Spleen (tissue), 7 donors: ENCODE data around the gene RALB.

Experiments used
- POLR2A ChIP-seq, 3 donors: fragments of 450-650 bp; IDR thresholded peaks; one replicate each; pipeline ENCODE4 v1.5.1; 2017; ENCODE audit warnings: antibody characterized with exemption in 3 of 3, mild to moderate bottlenecking in 1 of 3
- TF ChIP-seq, protein P1 (sequence below), 11 experiments: fragments of 200-600 bp in 7 of 11; fragments of 450-650 bp in 4 of 11; sonication (generic) in 4 of 11; IDR thresholded peaks in 8 of 11; conservative IDR thresholded peaks in 3 of 11; 1 replicate in 7 of 11; 2 replicates in 4 of 11; pipeline versions ENCODE4 v1.4.0 to v1.8.0; 2016 to 2021; ENCODE audit warnings: antibody characterized with exemption in 11 of 11, inconsistent platforms in 4 of 11, mild to moderate bottlenecking in 1 of 11
- donor health status: DM: no; HTN: no; CAD: no; lungs with moderate emphysema.
- donor health status: DM: no; HTN: no; CAD: no.
- donor health status: DM: no; HTN: no; CAD: no.

DNA sequence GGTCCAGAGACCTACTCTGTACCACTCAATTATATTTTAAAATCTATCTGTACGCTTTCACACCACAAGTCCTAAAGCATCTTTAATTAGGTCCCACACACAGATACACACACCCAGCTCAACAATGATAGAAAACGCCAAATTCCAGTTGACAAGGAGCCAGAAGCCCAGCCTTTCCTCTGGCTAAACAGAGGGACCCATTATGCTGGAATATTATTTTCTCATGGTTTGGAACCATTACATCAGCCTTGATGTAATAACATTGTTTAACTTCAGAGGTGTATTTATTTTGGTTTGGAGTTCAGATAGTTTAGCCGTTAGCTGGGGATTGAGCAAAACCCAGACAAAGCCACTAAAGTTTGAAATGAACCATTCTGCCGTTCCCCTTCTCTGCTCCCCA lies 79.3 kb downstream of the RALB start:
- TF ChIP-seq, protein P1, sequence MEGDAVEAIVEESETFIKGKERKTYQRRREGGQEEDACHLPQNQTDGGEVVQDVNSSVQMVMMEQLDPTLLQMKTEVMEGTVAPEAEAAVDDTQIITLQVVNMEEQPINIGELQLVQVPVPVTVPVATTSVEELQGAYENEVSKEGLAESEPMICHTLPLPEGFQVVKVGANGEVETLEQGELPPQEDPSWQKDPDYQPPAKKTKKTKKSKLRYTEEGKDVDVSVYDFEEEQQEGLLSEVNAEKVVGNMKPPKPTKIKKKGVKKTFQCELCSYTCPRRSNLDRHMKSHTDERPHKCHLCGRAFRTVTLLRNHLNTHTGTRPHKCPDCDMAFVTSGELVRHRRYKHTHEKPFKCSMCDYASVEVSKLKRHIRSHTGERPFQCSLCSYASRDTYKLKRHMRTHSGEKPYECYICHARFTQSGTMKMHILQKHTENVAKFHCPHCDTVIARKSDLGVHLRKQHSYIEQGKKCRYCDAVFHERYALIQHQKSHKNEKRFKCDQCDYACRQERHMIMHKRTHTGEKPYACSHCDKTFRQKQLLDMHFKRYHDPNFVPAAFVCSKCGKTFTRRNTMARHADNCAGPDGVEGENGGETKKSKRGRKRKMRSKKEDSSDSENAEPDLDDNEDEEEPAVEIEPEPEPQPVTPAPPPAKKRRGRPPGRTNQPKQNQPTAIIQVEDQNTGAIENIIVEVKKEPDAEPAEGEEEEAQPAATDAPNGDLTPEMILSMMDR (IDR thresholded peaks at IDR 0.05 in 8 of 11, conservative IDR thresholded peaks at IDR 0.05 in 3 of 11) = no peak
- no peak for TF ChIP-seq POLR2A (IDR thresholded peaks at IDR 0.05)
